VCaP (cell line): Measurements from ENCODE around the gene NEGR1.

Experiments used
- H3K27ac ChIP-seq: fragments of 450-650 bp; 2 replicates; pipeline ENCODE4 v1.5.1; 2017
- TF ChIP-seq, protein P1 (sequence below): fragments of 450-650 bp; conservative IDR thresholded peaks from 2 replicates; pipeline ENCODE4 v1.5.1; 2017; ENCODE audit warnings: mild to moderate bottlenecking, moderate library complexity

NEGR1 gene

DNA sequence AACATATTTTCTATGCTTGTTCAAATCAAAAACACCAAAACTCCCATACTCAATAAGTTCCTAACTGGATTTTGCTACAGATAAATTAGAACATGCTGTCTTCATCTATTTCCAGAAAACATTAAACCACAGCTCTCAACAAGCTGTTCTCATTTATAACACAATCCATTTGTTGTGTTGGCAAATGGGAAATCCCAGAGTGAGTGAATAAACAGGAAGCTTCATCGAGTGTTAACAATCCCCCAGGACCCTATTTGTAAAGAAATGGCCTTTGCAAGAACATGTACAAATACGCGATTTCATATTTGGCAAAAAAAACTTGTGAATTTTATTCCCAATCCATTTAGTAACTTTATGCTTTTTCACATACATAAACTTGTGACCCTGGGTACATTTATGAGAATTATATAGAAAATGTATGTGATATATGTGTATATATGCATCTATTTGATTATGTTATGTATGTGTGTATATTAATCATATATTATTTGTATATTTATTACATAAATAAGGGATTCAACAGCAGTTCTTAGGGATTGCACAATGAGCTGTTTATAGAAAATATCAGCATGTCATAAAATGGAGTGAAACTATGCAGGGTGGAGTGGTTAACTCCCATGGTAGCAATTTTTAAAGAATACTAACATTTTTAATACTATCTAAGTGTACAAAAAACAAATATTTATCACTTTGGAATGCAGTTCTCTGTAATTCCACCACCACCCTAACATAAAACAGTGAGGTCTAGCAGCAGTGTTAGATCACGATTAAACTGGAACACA, 160.0 kb downstream of the NEGR1 start:
- TF ChIP-seq, protein P1, sequence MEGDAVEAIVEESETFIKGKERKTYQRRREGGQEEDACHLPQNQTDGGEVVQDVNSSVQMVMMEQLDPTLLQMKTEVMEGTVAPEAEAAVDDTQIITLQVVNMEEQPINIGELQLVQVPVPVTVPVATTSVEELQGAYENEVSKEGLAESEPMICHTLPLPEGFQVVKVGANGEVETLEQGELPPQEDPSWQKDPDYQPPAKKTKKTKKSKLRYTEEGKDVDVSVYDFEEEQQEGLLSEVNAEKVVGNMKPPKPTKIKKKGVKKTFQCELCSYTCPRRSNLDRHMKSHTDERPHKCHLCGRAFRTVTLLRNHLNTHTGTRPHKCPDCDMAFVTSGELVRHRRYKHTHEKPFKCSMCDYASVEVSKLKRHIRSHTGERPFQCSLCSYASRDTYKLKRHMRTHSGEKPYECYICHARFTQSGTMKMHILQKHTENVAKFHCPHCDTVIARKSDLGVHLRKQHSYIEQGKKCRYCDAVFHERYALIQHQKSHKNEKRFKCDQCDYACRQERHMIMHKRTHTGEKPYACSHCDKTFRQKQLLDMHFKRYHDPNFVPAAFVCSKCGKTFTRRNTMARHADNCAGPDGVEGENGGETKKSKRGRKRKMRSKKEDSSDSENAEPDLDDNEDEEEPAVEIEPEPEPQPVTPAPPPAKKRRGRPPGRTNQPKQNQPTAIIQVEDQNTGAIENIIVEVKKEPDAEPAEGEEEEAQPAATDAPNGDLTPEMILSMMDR, result no peak
- no peak overlapping the region for H3K27ac ChIP-seq

DNA sequence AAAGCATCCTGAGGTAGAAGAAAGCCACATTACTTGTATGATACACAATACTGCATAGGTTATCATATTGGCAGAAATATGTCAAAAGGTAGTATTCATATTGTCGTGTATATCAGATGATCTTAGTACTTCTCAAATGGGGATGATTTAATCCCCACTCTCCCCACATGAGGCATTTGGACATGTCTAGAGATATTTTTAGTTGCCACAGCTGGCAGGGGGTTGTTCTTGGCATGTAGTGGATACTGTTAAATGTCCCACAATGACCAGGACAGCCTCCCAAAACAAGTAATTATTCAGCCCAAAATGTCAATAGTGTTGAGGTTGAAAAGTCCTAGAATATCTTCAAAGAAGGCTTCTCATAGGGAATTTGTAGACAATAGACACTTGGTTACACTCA, 162.8 kb downstream of the NEGR1 start:
- TF ChIP-seq, protein P1, result no peak
- H3K27ac ChIP-seq, result no peak overlapping the region

DNA sequence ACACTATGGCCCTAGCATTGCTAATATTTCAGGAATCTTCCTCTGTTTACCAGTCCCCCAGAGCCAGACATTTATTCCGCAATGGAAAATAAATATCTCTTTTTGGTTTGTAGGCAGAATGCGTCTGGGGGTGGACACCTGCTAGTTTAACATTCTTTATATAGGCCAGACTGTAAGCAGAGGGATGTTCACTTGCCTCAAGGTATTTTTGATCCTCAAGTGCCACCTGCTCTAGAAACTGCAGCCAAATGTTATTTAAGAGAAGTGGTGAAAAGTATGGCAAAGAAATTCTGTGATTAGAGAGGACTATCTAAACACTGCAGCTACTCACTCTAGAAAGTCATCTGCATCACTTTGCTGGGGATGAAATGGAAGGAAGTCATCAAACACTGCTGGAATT, 164.7 kb downstream of the NEGR1 start:
- TF ChIP-seq, protein P1, result no peak

DNA sequence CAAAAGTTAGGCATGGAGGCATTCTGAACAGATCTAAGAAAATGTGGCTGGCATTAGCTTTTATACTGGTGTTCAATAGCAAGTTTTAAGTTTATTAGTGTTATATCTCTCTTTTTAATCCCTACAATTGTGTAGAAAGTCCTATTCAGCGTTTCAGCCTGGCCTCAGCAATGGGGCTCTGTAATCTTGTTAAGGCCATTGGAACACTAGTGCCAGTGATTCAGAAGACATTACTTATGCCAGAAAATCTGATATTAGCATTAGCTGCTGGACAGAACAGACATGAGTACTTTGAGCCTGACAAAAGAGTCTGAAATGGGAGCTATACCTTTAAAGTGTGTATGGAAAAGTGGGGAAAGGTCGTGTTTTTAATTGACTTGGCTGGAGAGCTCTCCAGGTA, 167.0 kb downstream of the NEGR1 start:
- TF ChIP-seq, protein P1, result no peak
- H3K27ac ChIP-seq, result no peak overlapping the region

More for the DNA sequence above, 164.7 kb downstream of the NEGR1 start:
- no peak overlapping the region for H3K27ac ChIP-seq

DNA sequence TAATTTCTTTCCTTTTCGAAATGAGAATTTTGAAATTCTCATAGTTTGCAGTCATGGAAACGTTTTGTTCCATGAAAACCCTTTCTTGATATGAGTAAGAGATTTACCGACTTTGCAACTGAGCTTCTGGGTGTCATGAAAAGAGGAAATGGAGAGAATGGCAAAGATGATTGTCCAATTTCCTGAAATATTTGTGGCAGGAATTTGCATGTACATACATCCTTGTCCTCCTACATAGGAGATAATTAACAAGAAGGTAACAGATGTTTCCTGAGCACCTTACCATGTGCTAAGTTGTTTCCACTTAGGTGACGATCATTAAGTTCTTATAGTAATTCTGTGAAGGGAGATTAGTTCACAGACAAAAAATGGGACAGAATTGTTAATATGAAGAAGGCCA, 170.7 kb downstream of the NEGR1 start:
- TF ChIP-seq, protein P1, result no peak
- H3K27ac ChIP-seq, result no peak overlapping the region

DNA sequence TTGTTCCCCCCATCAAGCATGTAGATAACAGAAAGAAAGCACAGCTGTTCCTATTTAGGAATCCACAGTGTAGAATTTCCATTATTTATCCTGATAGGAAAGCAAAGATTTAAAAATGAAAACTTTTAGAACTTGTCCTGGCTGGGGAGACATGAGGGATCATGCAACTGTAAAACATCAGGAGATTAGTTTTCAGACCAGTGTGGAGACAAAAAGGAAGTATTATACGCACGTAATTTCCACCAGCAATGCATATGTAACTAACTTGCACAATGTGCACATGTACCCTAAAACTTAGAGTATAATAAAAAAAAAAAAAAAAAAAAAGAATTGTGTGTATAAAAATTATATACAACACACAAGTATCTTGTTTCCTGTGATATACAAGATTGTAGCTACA, 172.4 kb downstream of the NEGR1 start:
- TF ChIP-seq, protein P1, result no peak
- no peak overlapping the region for H3K27ac ChIP-seq

DNA sequence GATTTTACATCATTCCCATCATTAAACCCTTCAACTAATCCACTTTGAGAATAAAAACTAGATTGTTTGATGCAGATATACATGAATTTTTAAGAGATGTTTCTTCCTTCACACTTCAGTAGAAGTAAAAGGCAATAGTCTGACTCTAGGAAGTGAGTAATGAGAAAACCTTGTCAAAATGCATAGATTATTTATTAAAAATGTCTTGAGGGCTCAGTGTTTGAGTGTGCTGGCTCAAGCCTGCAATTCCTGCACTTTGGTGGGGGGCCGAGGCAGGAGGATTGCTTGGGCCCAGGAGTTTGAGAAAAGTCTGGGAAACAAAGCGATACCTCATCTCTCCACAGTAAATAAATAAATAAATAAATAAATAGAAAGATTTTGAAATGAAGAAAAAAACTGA, 177.1 kb downstream of the NEGR1 start:
- no peak overlapping the region for H3K27ac ChIP-seq
- TF ChIP-seq, protein P1, result no peak
